Fibroblast of lung (primary cell): ENCODE results near the gene FAM193B. TPM values are rescaled to one million over a fixed set of nuclear protein-coding genes. Genes with fewer than 3 reads are reported as not detected.

Source experiments
- DNase-seq, 2 donors: peaks; one replicate each; pipeline versions ENCODE4 v3.0.0 to v3.0.0-alpha.2; 2010; ENCODE audit warnings: low read depth in 2 of 2
- H2AFZ ChIP-seq: 2 replicates; pipeline ENCODE4 v1.5.1; 2012; ENCODE audit warnings: low read length, control low read depth, inconsistent platforms
- H3K27ac ChIP-seq: 2 replicates; pipeline ENCODE4 v1.5.1; 2011; ENCODE audit warnings: low read length, control low read depth; ENCODE audit not compliant: insufficient read depth
- H3K27me3 ChIP-seq: 2 replicates; pipeline ENCODE4 v1.5.1; 2011; ENCODE audit warnings: mild to moderate bottlenecking, low read length; ENCODE audit not compliant: control insufficient read depth, insufficient read depth
- H3K36me3 ChIP-seq: 2 replicates; pipeline ENCODE4 v1.5.1; 2011; ENCODE audit warnings: low read length; ENCODE audit not compliant: control insufficient read depth, insufficient read depth
- H3K4me1 ChIP-seq: 2 replicates; pipeline ENCODE4 v1.5.1; 2011; ENCODE audit warnings: low read length; ENCODE audit not compliant: control insufficient read depth, insufficient read depth; ENCODE audit errors: extremely low read depth
- H3K4me2 ChIP-seq: 2 replicates; pipeline ENCODE4 v1.5.1; 2011; ENCODE audit warnings: low read length, control low read depth; ENCODE audit not compliant: insufficient read depth; ENCODE audit errors: extremely low read depth
- H3K4me3 ChIP-seq, 4 experiments: fragments of 200-600 bp in 1 of 4; sonication (generic) in 1 of 4; replicated peaks in 1 of 4; 2 replicates each; pipeline ENCODE4 v1.5.1; 2011 to 2016; ENCODE audit warnings: low read length in 4 of 4, low read depth in 3 of 4, mild to moderate bottlenecking in 3 of 4, control low read depth in 2 of 4, inconsistent platforms in 1 of 4, mixed read lengths in 1 of 4; ENCODE audit not compliant: insufficient read depth in 1 of 4; ENCODE audit errors: control extremely low read depth in 1 of 4
- H3K79me2 ChIP-seq: 2 replicates; pipeline ENCODE4 v1.5.1; 2012; ENCODE audit warnings: mild to moderate bottlenecking, low read length, inconsistent platforms; ENCODE audit not compliant: control insufficient read depth, insufficient read depth
- H3K9ac ChIP-seq: 2 replicates; pipeline ENCODE4 v1.5.1; 2011; ENCODE audit warnings: mild to moderate bottlenecking, low read length, control low read depth; ENCODE audit not compliant: insufficient read depth
- H3K9me3 ChIP-seq: 2 replicates; pipeline ENCODE4 v1.5.1; 2012; ENCODE audit warnings: low read depth, low read length; ENCODE audit not compliant: control insufficient read depth, insufficient read depth
- H4K20me1 ChIP-seq: 2 replicates; pipeline ENCODE4 v1.5.1; 2011; ENCODE audit warnings: low read length; ENCODE audit not compliant: control insufficient read depth, insufficient read depth; ENCODE audit errors: extremely low read depth
- EZH2 ChIP-seq: IDR thresholded peaks from 2 replicates; pipeline ENCODE4 v1.5.1; 2012; ENCODE audit warnings: low read length, control low read depth, mild to moderate bottlenecking; ENCODE audit errors: missing control alignments
- polyA plus RNA-seq, 2 donors: library from polyadenylated mRNA; depleted of rRNA in 1 of 2; stranded (reverse) in 1 of 2; unstranded in 1 of 2; fragments of >200 nt; gene quantifications; 2 replicates each; pipeline ENCODE4 v1.2.1, GENCODE V29; 2011 to 2012; ENCODE audit warnings: missing spikeins in 1 of 2
- total RNA-seq: library from RNA; depleted of rRNA; stranded (reverse); fragments of >200 nt; gene quantifications from 2 replicates; pipeline ENCODE4 v1.2.1, GENCODE V29; 2014
- TF ChIP-seq, protein P1 (sequence below), 2 donors: IDR thresholded peaks in 1 of 2; conservative IDR thresholded peaks in 1 of 2; 1 replicate in 1 of 2; 2 replicates in 1 of 2; pipeline ENCODE4 v1.5.1; 2011 to 2012; ENCODE audit warnings: low read length in 2 of 2, control low read depth in 1 of 2, inconsistent platforms in 1 of 2, low read depth in 1 of 2, mild to moderate bottlenecking in 1 of 2

The FAM193B gene
- total and polyA plus RNA-seq, 2 donors (not counting 1 experiment from before 2014, with no cell fraction given) = 27.9 to 28.4 TPM

DNA sequence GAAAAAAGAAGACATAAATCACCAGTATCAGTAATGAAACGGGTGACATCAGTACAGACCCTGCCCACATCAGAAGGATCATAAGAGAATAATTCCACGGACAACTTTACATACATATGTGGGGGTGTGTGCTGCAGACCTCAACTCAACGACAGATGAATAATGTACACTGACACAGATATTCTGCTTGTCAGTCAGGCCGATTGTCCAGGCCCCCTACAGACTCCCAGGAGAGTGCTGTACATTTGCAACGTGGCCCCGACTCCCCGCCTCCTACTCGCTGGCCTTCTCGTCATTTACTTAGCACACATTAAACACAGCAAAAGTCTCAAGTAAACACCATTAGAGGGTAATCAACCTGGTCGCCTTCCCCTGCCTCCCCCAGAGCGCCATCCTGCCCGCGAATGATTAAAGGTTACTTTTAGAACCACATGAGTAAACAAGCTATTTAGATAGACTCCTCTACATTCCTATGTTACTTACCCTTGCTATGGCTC is 34.1 kb upstream of the FAM193B start:
- H3K27ac ChIP-seq = no peak overlapping the region
- peaks cover 2% of the 10 kb centered on the region for H3K36me3 ChIP-seq
- no peaks in the 10 kb centered on the region for H3K9me3 ChIP-seq
- peaks cover 13% of the 10 kb centered on the region for H3K79me2 ChIP-seq
- TF ChIP-seq EZH2 = no peak
- TF ChIP-seq, protein P1, sequence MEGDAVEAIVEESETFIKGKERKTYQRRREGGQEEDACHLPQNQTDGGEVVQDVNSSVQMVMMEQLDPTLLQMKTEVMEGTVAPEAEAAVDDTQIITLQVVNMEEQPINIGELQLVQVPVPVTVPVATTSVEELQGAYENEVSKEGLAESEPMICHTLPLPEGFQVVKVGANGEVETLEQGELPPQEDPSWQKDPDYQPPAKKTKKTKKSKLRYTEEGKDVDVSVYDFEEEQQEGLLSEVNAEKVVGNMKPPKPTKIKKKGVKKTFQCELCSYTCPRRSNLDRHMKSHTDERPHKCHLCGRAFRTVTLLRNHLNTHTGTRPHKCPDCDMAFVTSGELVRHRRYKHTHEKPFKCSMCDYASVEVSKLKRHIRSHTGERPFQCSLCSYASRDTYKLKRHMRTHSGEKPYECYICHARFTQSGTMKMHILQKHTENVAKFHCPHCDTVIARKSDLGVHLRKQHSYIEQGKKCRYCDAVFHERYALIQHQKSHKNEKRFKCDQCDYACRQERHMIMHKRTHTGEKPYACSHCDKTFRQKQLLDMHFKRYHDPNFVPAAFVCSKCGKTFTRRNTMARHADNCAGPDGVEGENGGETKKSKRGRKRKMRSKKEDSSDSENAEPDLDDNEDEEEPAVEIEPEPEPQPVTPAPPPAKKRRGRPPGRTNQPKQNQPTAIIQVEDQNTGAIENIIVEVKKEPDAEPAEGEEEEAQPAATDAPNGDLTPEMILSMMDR (conservative IDR thresholded peaks at IDR 0.05 in 1 of 2, IDR thresholded peaks at IDR 0.05 in 1 of 2; ENCODE audit: low read depth in 1 of 2, low read length in 2 of 2) = no peak
- H3K4me2 ChIP-seq = no peak overlapping the region
- H3K9ac ChIP-seq = no peak overlapping the region
- H3K4me1 ChIP-seq = peaks cover 3% of the 10 kb centered on the region
- DNase-seq = no peak
- no peak overlapping the region for H2AFZ ChIP-seq
- peaks cover 22% of the 10 kb centered on the region for H3K27me3 ChIP-seq
- H4K20me1 ChIP-seq = no peaks in the 10 kb centered on the region
- no peak overlapping the region for H3K4me3 ChIP-seq

DNA sequence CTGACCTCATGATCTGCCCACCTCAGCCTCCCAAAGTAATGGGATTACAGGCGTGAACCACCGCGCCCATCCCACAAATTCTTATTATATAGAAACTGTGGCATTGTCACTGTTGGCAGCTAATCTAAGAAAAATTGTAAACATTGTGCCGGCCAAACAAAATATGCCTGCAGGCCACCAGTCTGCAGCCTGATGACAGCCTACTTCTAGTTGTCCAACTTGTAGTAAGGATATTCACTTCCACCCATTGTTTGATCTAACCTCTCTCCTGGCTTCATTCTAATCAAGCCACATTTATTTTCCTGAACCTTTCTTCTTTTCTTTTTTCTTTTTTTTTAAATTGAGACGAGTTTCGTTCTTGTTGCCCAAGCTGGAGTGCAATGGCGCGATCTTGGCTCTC is 24.0 kb upstream of the FAM193B start:
- Histone ChIP-seq H3K4me3 (no peak overlapping the region), H3K27ac (no peak overlapping the region), H3K9ac (no peak overlapping the region), H3K9me3 (no peaks in the 10 kb centered on the region), H3K4me2 (no peak overlapping the region), H3K4me1 (no peaks in the 10 kb centered on the region), H3K36me3 (no peaks in the 10 kb centered on the region), H2AFZ (no peak overlapping the region), H4K20me1 (no peaks in the 10 kb centered on the region), H3K27me3 (no peaks in the 10 kb centered on the region), H3K79me2 (no peaks in the 10 kb centered on the region)
- no peak for TF ChIP-seq EZH2
- DNase-seq = no peak

DNA sequence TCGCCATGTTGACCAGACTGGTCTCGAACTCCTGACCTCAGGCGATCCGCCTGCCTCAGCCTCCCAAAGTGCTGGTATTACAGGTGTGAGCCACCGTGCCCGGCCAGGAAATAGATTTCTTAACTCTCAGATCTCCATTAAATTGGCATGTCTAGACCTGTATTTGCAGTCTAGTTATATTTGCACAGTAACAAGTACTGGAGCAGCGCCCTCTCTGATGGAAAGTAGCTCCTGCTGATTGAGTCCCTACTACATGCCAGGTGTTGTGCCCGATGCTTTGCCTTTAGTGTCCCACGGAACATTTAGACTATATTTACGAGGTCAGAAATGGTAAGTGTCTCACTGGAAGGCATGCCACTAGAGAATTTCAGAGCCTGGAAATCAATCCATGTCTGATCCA is 21.8 kb upstream of the FAM193B start:
- Histone ChIP-seq H3K36me3 (no peaks in the 10 kb centered on the region), H2AFZ (no peak overlapping the region), H3K9me3 (no peaks in the 10 kb centered on the region), H3K27me3 (no peaks in the 10 kb centered on the region), H3K4me3 (no peak overlapping the region), H4K20me1 (no peaks in the 10 kb centered on the region), H3K79me2 (no peaks in the 10 kb centered on the region), H3K9ac (no peak overlapping the region), H3K4me1 (no peaks in the 10 kb centered on the region), H3K27ac (no peak overlapping the region), H3K4me2 (no peak overlapping the region)
- no peak for TF ChIP-seq EZH2
- TF ChIP-seq, protein P1 (conservative IDR thresholded peaks at IDR 0.05 in 1 of 2, IDR thresholded peaks at IDR 0.05 in 1 of 2; ENCODE audit: low read depth in 1 of 2, low read length in 2 of 2) = no peak
- no peak for DNase-seq
